ENCODE data around the gene CHN2.

The CHN2 gene

GRCh38 chr7:29248713-29249382 is 54.3 kb downstream of the CHN2 start:
- TF ChIP-seq CTCF (IDR thresholded peaks at IDR 0.05; ENCODE audit: low read depth, low read length) = no peak

DNA sequence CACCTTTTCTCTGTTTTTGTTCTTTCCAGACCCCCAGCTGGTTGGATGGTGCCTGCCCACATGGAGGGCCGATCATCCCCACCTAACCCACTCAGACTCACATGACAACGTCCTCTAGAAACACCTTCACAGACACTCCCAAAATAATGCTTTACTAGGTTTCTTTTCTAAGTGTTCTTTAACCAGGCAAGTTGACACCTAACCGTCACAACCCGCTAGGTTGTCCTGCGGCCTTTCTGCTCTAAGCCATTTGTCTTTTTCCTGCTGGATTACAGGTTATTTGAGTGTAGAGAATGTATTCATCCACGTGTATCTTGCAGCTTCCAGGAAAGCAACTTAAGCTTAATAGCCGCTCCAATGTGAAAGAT is 54.8 kb downstream of the CHN2 start:
- no peak for TF ChIP-seq CTCF (IDR thresholded peaks at IDR 0.05; ENCODE audit: low read depth, low read length)
- no peak overlapping the region for H3K4me3 ChIP-seq (ENCODE audit: low read depth, low read length)

More at GRCh38 chr7:29248713-29249382, 54.3 kb downstream of the CHN2 start:
- no peak overlapping the region for H3K4me3 ChIP-seq (ENCODE audit: low read depth, low read length)

GRCh38 chr7:29249860-29250259 is 55.3 kb downstream of the CHN2 start:
- no peak for TF ChIP-seq CTCF (IDR thresholded peaks at IDR 0.05; ENCODE audit: low read depth, low read length)
- H3K4me3 ChIP-seq (ENCODE audit: low read depth, low read length) = no peak overlapping the region

- no peak for TF ChIP-seq CTCF (IDR thresholded peaks at IDR 0.05; ENCODE audit: low read depth, low read length)
- no peak overlapping the region for H3K4me3 ChIP-seq (ENCODE audit: low read depth, low read length)
Observed at GRCh38 chr7:29253225-29253624, 58.6 kb downstream of the CHN2 start.

- no peak for TF ChIP-seq CTCF (IDR thresholded peaks at IDR 0.05; ENCODE audit: low read depth, low read length)
- no peak overlapping the region for H3K4me3 ChIP-seq (ENCODE audit: low read depth, low read length)
Observed at GRCh38 chr7:29254591-29254990, 60.0 kb downstream of the CHN2 start.

DNA sequence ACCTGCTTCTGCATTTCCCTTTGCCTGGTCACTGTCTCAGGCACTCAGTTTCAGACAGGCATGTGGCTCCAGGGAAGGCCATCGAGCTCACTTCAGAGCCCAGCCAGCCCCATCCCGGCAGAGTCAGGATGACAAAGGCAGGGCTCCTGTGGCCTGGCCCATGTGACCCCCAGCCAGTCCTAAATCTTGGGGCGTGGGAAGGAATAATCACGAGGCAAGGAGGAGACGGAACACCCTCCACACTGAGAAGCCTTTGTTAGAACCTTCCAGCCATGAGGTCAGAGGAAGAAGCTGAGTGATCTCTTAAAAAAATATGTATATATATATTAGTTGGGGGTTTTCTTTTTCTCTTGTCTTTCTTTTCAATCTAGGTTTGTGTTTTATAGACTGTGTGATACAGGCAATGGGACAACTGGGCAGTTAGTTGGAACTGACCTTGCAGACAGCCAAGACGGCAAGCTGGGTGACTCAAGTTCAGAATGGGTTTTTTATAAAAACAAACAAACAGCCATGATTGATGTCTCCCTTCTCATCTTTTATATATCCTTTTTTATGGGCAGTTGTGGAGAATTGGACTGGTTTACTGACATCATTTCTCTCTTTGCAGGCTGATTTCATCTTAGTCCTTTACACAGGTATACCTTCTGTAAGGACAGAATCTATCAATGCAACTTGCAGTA is 60.8 kb downstream of the CHN2 start:
- no peak for TF ChIP-seq CTCF (IDR thresholded peaks at IDR 0.05; ENCODE audit: low read depth, low read length)
- H3K4me3 ChIP-seq (ENCODE audit: low read depth, low read length) = no peak overlapping the region

- no peak overlapping the region for H3K4me3 ChIP-seq (ENCODE audit: low read depth, low read length)
Observed at GRCh38 chr7:29255906-29256692, 61.5 kb downstream of the CHN2 start.

More at GRCh38 chr7:29255906-29256692, 61.5 kb downstream of the CHN2 start:
- no peak for TF ChIP-seq CTCF (IDR thresholded peaks at IDR 0.05; ENCODE audit: low read depth, low read length)
